Muscle layer of colon (tissue), 2 donors: ENCODE measurements around the gene AFF3.
"Not testable (repeated sequence)": the region's sequence is repeated elsewhere in the genome, so short reads cannot be mapped to it uniquely, and the experiment has no call there.

ENCODE experiments used
- H3K27ac ChIP-seq: one replicate; pipeline ENCODE4 v1.7.0; 2013; ENCODE audit warnings: low read depth, mild to moderate bottlenecking, low read length, moderate library complexity
- H3K27me3 ChIP-seq, 2 donors: one replicate each; pipeline ENCODE4 v1.7.0; 2013; ENCODE audit warnings: low read length in 2 of 2, mild to moderate bottlenecking in 2 of 2; ENCODE audit not compliant: insufficient read depth in 2 of 2, control insufficient read depth in 1 of 2
- H3K36me3 ChIP-seq: one replicate; pipeline ENCODE4 v1.7.0; 2013; ENCODE audit warnings: mild to moderate bottlenecking, low read length; ENCODE audit not compliant: insufficient read depth
- H3K4me1 ChIP-seq: one replicate; pipeline ENCODE4 v1.7.0; 2013; ENCODE audit warnings: mild to moderate bottlenecking, low read length; ENCODE audit not compliant: insufficient read depth
- H3K4me3 ChIP-seq, 2 donors: one replicate each; pipeline ENCODE4 v1.7.0; 2013; ENCODE audit warnings: low read length in 2 of 2, low read depth in 1 of 2, mild to moderate bottlenecking in 1 of 2, moderate library complexity in 1 of 2
- H3K9ac ChIP-seq: one replicate; pipeline ENCODE4 v1.7.0; 2013; ENCODE audit warnings: low read length
- H3K9me3 ChIP-seq: one replicate; pipeline ENCODE4 v1.7.0; 2013; ENCODE audit warnings: mild to moderate bottlenecking, low read length
- donor health status: abdominal sarcoma.
- donor health status: Adenocarcinoma of cecum.

AFF3 gene

DNA sequence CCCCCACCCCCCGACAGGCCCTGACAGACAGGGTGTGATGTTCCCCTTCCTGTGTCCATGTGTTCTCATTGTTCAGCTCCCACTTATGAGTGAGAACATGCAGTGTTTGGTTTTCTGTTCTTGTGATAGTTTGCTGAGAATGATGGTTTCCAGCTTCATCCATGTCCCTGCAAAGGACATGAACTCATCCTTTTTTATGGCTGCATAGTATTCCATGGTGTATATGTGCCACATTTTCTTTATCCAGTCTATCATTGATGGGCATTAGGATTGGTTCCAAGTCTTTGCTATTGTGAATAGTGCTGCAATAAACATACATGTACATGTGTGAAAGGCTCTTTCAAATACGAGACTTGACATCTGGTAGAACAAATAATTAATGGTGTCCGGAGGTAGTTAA lies 208.9 kb downstream of the AFF3 start:
- H3K36me3 ChIP-seq, H3K4me3 ChIP-seq: not testable (repeated sequence)

DNA sequence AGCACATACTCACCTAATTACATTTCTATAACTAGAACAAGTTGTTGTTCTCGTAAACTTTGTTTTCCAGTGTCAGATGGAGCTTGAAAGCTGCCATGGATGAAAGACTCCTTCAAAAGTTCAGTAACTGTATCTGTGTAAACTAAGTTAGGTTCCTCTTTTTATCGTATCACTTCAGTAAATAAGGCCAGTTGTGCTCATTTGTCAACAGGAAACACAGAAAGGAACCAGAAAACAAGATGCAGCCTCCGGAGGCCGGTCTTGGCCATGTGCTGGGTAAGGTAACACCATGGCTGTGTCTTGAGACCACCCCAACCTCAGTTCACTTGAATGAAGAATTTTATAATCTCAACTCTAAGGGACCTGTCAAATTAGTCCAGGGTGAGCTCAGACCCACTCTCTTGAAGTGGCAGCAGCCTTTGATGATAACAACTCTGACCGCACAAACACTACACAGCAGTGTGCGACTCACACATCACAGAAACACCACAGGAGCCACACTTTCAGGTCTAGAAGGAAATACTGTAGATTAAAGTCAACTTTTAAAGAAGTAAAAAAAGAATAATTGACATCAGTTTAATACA lies 213.8 kb downstream of the AFF3 start:
- Histone ChIP-seq H3K9ac (no peak overlapping the region), H3K36me3 (no peaks in the 10 kb centered on the region), H3K4me3 (no peak overlapping the region), H3K27me3 (no peaks in the 10 kb centered on the region), H3K27ac (no peak overlapping the region), H3K9me3 (no peaks in the 10 kb centered on the region), H3K4me1 (no peaks in the 10 kb centered on the region)

More for the DNA sequence above, 208.9 kb downstream of the AFF3 start:
- H3K9ac ChIP-seq, H3K27me3 ChIP-seq, H3K4me1 ChIP-seq, H3K9me3 ChIP-seq, H3K27ac ChIP-seq: not testable (repeated sequence)

- H3K9ac ChIP-seq: not testable (repeated sequence)
Measured at GRCh38 chr2:99927690-99928207, 214.6 kb downstream of the AFF3 start.

DNA sequence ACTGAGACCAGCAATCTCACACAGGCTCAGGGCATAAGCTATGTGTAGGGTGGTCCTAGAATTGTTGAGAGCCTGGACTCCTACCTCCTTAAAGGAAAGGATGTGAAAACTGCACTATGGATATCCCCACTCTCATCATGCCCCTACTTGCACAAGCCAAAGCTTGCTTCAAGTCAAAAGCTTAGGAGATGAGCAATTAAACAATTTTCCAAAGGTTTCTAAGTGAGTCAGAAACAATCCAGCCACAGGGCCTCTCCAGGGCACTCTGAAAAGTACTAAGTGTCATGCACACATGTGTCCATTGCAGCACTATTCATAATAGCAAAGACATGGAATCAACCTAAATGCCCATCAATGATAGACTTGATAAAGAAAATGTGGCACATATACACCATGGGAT lies 215.4 kb downstream of the AFF3 start:
- H3K36me3 ChIP-seq: no peaks in the 10 kb centered on the region
- no peak overlapping the region for H3K4me3 ChIP-seq
- H3K9me3 ChIP-seq: no peaks in the 10 kb centered on the region
- no peak overlapping the region for H3K9ac ChIP-seq
- H3K27ac ChIP-seq: no peak overlapping the region
- H3K4me1 ChIP-seq: no peaks in the 10 kb centered on the region
- H3K27me3 ChIP-seq: no peaks in the 10 kb centered on the region

More at GRCh38 chr2:99927690-99928207, 214.6 kb downstream of the AFF3 start:
- H3K27me3 ChIP-seq, H3K27ac ChIP-seq, H3K9me3 ChIP-seq, H3K36me3 ChIP-seq, H3K4me1 ChIP-seq, H3K4me3 ChIP-seq: not testable (repeated sequence)

- no peak overlapping the region for H3K9ac ChIP-seq
- no peaks in the 10 kb centered on the region for H3K9me3 ChIP-seq
- H3K27me3 ChIP-seq: no peaks in the 10 kb centered on the region
- no peaks in the 10 kb centered on the region for H3K36me3 ChIP-seq
- H3K4me1 ChIP-seq: no peaks in the 10 kb centered on the region
- no peak overlapping the region for H3K27ac ChIP-seq
- H3K4me3 ChIP-seq: no peak overlapping the region
Measured at GRCh38 chr2:99925960-99926359, 216.4 kb downstream of the AFF3 start.

- no peaks in the 10 kb centered on the region for H3K9me3 ChIP-seq
- no peaks in the 10 kb centered on the region for H3K4me1 ChIP-seq
- no peak overlapping the region for H3K4me3 ChIP-seq
- no peak overlapping the region for H3K27ac ChIP-seq
- no peaks in the 10 kb centered on the region for H3K36me3 ChIP-seq
- H3K27me3 ChIP-seq: no peaks in the 10 kb centered on the region
- H3K9ac ChIP-seq: no peak overlapping the region
Measured at GRCh38 chr2:99922664-99923063, 219.7 kb downstream of the AFF3 start.

GRCh38 chr2:99921903-99922302 lies 220.5 kb downstream of the AFF3 start:
- H3K27ac ChIP-seq: no peak overlapping the region
- H3K9me3 ChIP-seq: no peaks in the 10 kb centered on the region
- no peak overlapping the region for H3K4me3 ChIP-seq
- H3K27me3 ChIP-seq: no peaks in the 10 kb centered on the region
- H3K9ac ChIP-seq: no peak overlapping the region
- no peaks in the 10 kb centered on the region for H3K36me3 ChIP-seq
- H3K4me1 ChIP-seq: no peaks in the 10 kb centered on the region

GRCh38 chr2:99918389-99918788 lies 224.0 kb downstream of the AFF3 start:
- Histone ChIP-seq H3K9me3 (no peaks in the 10 kb centered on the region), H3K27ac (no peak overlapping the region), H3K4me3 (no peak overlapping the region), H3K27me3 (no peaks in the 10 kb centered on the region), H3K4me1 (no peaks in the 10 kb centered on the region), H3K9ac (no peak overlapping the region), H3K36me3 (no peaks in the 10 kb centered on the region)

DNA sequence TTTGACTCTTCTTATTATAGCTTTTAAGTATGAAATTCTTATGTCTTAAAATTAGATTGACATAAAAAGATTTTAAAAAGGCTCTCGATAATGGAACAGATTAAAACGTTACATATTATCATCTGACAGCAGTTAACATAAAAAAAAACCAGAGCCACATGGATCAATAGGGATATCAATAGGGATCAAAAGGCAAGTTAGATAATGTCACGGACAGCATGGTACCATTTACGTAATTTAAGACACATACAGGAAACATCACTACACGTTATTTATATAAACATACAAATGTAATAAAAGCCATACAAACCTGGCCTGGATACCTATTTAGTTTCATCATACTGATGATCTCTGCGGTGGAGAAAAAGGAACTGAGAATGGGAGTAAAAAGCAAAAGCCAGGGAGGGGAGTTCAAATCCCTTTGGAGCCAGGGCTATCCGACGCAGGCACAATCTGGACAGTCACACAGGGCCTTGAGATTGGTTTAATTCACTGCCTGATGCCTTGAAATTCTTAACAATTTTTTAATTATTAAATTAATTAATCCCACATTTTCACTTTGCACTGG lies 227.2 kb downstream of the AFF3 start:
- H3K27ac ChIP-seq: no peak overlapping the region
- no peaks in the 10 kb centered on the region for H3K27me3 ChIP-seq
- H3K9me3 ChIP-seq: no peaks in the 10 kb centered on the region
- H3K4me3 ChIP-seq: no peak overlapping the region
- no peaks in the 10 kb centered on the region for H3K4me1 ChIP-seq
- no peak overlapping the region for H3K9ac ChIP-seq
- no peaks in the 10 kb centered on the region for H3K36me3 ChIP-seq

GRCh38 chr2:99911736-99912135 lies 230.7 kb downstream of the AFF3 start:
- no peaks in the 10 kb centered on the region for H3K9me3 ChIP-seq
- no peak overlapping the region for H3K4me3 ChIP-seq
- H3K36me3 ChIP-seq: no peaks in the 10 kb centered on the region
- no peak overlapping the region for H3K9ac ChIP-seq
- no peaks in the 10 kb centered on the region for H3K4me1 ChIP-seq
- no peaks in the 10 kb centered on the region for H3K27me3 ChIP-seq
- H3K27ac ChIP-seq: no peak overlapping the region

DNA sequence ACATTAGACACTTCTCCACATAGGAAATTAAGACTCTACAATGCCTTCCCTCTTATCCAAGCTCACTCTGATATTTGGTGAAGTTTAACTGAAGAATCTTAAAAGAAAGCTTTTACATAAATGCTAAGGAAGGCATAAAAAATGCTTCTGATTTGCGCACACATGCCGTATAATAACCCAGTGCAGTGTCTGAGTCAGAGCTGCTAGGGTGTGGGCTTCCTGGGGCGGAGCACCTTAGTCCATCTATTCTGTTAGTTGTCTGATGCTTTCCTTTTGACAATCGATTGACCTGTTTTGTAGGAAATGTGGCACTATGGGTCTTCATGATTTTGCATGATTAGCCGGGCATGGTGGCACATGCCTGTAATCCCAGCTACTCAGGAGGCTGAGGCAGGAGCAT lies 231.5 kb downstream of the AFF3 start:
- Histone ChIP-seq H3K9me3 (no peaks in the 10 kb centered on the region), H3K36me3 (no peaks in the 10 kb centered on the region), H3K27ac (no peak overlapping the region), H3K27me3 (no peaks in the 10 kb centered on the region), H3K4me1 (no peaks in the 10 kb centered on the region), H3K9ac (no peak overlapping the region), H3K4me3 (no peak overlapping the region)

GRCh38 chr2:99905636-99906035 lies 236.8 kb downstream of the AFF3 start:
- Histone ChIP-seq H3K27ac (no peak overlapping the region), H3K4me1 (no peaks in the 10 kb centered on the region), H3K9me3 (no peaks in the 10 kb centered on the region), H3K27me3 (no peaks in the 10 kb centered on the region), H3K9ac (no peak overlapping the region), H3K36me3 (no peaks in the 10 kb centered on the region), H3K4me3 (no peak overlapping the region)
